HG03439 (cell line): ENCODE measurements around the gene HOXB13.

Source experiments
- ATAC-seq: cut with Tn5 transposase; IDR thresholded peaks from one replicate; pipeline ENCODE4 v1.9.1; 2021; ENCODE audit warnings: mild to moderate bottlenecking, moderate library complexity; ENCODE audit not compliant: unreplicated experiment

The HOXB13 gene

GRCh38 chr17:48728232-48729231 is at the start of gene HOXB13:
Gene HOXB13 (minus strand): TSS chr17:48728750. CDS start chr17:48728593, 157 bp downstream.
- ATAC-seq: no peak

GRCh38 chr17:48776602-48777001 is 48.1 kb upstream of the HOXB13 start:
- ATAC-seq: no peak

- ATAC-seq: no peak
These were observed 44.7 kb upstream of the HOXB13 start for GRCh38 chr17:48773245-48773644.

- no peak for ATAC-seq
These were observed 42.4 kb upstream of the HOXB13 start for GRCh38 chr17:48770954-48771353.

GRCh38 chr17:48769009-48769675 is 40.6 kb upstream of the HOXB13 start:
- ATAC-seq: no peak

GRCh38 chr17:48767263-48767774 is 38.8 kb upstream of the HOXB13 start:
- ATAC-seq: no peak

GRCh38 chr17:48761114-48761513 is 32.6 kb upstream of the HOXB13 start:
- no peak for ATAC-seq

GRCh38 chr17:48760411-48760810 is 31.9 kb upstream of the HOXB13 start:
- ATAC-seq: no peak

- no peak for ATAC-seq
These were observed 30.7 kb upstream of the HOXB13 start for GRCh38 chr17:48759288-48759687.

GRCh38 chr17:48757524-48757961 is 29.0 kb upstream of the HOXB13 start:
- no peak for ATAC-seq

- no peak for ATAC-seq
These were observed 28.3 kb upstream of the HOXB13 start for GRCh38 chr17:48756830-48757251.

GRCh38 chr17:48755356-48755755 is 26.8 kb upstream of the HOXB13 start:
- ATAC-seq: no peak

- no peak for ATAC-seq
These were observed 26.1 kb upstream of the HOXB13 start for GRCh38 chr17:48754500-48755261.

GRCh38 chr17:48753794-48754499 is 25.4 kb upstream of the HOXB13 start:
- no peak for ATAC-seq

- no peak for ATAC-seq
These were observed 24.1 kb upstream of the HOXB13 start for GRCh38 chr17:48752399-48753288.

- no peak for ATAC-seq
These were observed 23.3 kb upstream of the HOXB13 start for GRCh38 chr17:48751733-48752398.

GRCh38 chr17:48751172-48751571 is 22.6 kb upstream of the HOXB13 start:
- ATAC-seq: no peak

- no peak for ATAC-seq
These were observed 21.3 kb upstream of the HOXB13 start for GRCh38 chr17:48749621-48750553.
